CD4-positive, alpha-beta T cell treated with Interleukin-6 at 100 ng/mL for 8 hours (primary cell): Measurements from ENCODE around the gene CXCL5.
"Not testable (repeated sequence)": the region's sequence is repeated elsewhere in the genome, so short reads cannot be mapped to it uniquely, and the experiment has no call there.

Experiments used
- DNase-seq: peaks from one replicate; pipeline ENCODE4 v3.0.0-alpha.2; 2020; ENCODE audit warnings: mixed read lengths, low spot score

Gene CXCL5

DNA sequence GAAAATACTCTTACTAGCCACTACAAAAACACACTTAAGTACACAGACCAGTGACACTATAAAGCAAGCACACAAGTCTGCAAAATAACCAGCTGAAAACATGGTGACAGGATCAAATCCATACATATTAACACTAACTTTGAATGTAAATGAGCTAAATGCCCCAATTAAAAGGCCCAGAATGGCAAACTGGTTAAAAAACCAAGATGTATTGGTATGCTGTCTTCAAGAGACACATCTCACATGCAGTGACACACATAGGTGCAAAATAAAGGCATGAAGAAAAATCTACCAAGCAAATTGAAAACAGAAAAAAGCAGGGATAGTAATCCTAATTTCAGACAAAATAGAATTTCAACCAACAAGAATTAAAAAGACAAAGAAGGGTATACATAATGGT lies 27.5 kb downstream of the CXCL5 start:
- DNase-seq = no peak

DNA sequence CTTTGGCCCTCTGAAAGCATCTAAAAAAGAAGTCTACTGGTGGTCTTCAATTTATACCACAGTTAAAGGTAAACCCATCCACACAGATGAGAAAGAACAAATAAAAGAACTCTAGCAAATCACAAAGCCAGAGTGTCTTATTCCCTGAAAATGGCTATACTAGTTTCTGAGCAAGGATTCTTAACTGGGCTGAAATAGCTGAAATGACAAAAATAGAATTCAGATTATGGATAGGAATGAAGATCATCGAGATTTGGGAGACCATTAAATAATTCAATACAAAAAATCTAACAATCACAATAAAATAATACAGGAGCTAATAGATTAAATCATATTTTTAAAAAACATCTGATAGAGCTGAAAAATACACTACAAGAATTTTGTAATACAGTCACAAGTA lies 28.5 kb downstream of the CXCL5 start:
- no peak for DNase-seq

DNA sequence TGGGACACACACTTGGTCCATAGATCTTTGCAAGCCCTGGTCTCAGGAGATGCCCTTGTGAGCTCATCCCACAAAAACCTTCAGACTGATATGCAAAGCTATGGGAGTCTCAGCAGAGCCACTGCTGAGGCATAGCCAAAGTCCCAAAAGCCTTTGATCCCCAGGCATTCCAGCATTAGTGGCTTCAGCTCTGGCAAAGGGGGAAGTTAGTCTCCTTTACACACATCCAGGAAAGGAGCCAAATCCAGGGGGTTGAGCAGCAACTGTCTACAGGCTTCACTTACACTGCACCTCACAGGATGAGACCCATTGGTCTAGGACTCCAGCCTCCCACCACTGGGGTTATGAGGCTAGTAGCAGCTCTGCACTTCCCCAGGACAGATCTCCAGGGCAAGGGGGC lies 30.6 kb downstream of the CXCL5 start:
- no peak for DNase-seq

DNA sequence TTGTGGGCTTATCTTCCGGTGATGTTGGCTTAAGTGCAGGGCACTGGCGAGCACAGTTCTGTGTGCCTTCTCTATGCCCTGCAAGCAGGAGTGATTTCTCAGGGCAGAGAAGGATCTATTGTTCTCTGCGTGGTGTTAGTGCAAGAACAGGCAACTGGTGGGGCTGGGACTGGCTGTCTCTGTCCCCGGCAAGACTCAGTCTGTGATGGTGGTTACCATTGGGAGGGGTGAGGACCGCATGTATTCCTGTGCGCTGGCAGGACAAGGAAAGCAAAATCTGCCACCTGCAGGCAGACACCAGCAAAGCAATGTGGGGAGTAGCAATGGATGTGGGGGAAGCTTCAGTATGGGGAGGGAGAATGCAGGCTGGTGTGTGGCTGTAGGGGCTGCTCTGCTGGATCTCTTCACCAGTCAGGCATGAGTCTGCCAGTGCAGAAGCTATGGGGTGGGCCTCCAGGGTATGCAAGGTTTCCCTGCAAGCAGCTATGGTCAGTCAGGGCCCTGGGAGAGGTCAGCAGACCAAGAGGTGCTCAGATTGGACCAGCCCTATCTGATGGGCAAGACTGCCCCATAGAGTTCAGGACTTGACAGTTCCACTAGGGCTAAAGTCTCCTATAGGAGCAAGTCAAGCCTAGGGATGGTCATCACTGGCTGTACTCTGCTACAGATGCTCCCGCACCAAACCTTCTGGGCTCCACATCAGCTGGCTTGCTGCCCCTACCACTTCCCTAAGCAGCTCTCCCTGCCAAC lies 33.4 kb downstream of the CXCL5 start:
- DNase-seq = no peak

DNA sequence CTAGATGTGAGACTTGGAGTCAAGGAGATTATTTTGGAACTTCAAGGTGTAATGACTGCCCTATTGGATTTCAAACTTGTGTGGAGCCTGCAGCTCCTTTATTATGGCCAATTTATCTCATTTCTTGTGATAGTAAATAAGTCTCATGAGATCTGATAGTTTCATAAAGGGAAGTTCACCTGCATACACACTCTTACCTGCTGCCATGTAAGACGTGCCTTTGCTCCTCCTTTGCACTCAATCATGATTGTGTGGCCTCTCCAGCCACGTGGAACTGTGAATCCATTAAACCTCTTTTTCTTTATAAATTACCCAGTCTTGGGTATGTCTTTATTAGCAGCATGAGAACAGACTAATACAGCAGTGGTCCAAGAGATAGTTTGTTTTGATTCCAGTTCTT lies 35.8 kb downstream of the CXCL5 start:
- DNase-seq = no peak

DNA sequence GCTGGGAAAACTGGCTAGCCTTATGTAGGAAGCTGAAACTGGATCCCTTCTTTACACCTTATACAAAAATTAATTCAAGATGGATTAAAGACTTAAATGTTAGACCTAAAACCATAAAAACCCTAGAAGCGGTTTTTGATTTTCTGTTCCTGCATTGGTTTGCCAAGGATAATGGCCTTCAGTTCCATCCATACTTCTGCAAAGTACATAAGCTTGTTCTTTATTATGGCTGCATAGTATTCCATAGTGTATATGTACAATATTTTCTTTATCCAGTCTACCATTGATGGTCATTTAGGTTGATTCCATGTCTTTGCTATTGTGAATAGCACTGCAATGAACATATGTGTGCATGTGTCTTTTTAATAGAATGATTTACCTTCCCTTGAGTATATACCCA lies 39.4 kb downstream of the CXCL5 start:
- not testable (repeated sequence) for DNase-seq

DNA sequence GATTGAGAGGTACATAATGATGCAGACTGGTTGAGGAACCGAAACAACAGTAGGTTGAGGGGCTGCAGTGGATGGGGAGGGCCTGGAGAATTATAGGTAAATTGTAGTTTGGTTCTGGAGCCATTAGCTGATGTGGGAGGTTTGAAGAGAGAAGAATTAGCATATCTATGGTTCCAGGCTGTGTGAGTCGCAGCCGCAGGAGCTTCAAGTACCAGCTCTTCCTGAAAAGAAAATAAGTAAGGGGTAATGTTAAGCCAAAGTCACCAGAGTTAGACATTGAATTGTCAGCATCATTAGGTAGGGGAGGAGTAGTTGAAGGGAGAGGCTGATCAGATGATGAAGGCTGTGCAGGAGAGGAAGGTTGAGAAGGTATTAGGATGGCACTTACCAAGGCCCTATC lies 46.1 kb downstream of the CXCL5 start:
- DNase-seq = no peak

DNA sequence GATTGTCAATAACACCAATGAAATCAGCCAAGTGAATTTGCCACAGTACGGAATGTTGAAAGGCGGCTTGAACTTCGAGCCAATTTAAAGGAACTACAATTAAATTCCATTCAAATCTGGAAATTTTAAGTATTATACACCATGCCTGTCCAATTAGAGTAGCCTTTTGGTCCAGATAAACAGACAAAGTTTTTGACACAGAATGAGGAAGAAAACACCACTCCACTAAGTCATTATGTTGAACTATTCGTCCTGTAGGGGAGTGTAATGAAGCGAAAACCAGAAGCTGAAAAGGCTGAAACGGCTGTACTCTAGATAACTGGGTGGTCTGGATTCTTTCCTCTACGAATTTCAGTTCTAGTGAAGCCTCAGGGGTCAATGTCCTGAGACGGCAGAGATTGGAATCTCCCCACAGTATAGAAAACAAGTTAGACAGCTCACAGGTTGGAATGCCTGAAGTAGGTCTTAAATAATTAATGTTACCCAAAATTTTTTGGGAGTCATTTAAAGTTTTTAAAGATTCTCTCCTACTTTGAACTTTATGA lies 48.0 kb downstream of the CXCL5 start:
- not testable (repeated sequence) for DNase-seq

DNA sequence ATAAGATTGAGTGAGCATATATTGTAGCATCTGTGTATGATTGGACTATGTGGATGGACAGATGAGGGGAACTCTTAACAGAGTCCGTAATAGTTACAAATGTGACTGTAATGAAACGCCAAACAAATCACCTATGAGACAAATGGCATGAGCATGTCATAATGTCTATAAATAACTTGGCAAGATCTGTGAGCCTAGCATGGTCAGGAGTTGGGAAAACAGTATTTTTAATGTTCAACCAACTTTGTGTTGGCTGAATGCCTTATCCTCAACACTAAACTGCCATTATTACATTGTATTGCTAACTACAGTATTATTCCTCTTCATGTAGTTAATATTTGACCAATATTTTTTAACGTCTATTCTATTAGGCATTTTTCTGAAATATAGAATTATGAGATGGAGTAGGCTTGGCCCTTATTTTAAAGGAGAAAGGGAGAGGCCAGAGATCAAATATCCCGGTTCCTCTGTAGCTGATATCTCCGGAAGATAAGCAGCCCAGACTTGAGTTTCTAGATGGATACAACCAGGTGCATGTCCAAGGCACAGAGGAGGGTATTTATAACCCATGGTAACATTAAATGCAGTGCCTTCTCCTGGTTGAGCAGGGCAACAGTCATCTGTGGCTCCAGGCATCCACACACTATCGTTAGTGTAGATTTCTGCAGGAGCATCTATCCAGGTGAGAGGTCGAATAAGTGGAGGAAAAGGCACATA lies 49.3 kb downstream of the CXCL5 start:
- no peak for DNase-seq

DNA sequence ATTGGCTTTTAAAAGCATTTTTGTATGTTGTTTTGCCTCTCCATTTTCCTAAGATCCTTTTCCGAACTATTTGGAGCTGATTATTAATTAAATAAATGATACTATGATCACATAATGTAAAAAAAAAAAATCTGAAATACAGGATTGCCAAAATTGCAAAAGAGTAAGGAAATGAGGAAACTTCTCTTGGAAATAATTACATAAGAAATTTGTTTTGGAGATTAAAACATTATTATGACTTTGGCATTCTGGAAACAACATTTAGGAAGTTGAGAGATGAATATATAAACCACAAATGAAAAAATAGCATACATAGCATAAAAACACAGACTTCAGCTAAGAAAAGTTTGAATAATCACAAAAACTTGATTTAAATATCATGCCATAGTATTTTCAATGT lies 50.2 kb downstream of the CXCL5 start:
- DNase-seq = no peak

DNA sequence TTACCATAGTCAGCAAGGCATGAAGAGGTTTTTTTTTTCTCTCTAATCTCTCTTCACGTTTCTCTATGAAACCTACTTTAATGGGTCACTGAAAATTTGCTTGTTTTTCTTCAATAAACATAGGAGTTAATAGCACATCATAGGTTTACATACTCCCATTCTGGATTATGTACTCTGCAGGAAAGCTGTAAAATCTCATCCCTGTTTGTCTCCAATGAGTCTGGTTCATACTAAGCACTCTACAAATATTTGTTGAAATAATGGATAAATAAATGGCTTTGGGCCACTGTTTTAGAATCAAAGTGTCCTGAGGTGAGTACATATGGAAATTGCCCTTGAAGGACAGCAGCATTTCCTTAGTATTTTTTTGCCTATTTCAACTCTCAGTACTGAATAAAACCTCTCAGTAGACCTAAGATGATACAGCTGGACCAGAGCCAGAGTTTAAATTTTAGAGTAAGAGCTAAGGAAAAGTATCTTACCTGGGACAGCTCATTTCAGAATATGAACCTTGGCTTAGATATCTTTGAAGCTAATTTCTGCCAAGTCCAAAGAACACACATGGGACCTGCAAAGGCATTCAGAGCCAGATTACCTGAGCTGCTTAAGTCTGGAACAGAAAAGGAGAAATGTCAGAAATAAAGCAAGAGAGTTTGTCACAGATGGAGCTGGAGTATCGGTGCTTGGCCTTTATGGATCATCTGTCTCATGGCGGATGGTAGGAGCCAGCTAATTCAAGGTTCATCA lies 51.1 kb downstream of the CXCL5 start:
- no peak for DNase-seq

DNA sequence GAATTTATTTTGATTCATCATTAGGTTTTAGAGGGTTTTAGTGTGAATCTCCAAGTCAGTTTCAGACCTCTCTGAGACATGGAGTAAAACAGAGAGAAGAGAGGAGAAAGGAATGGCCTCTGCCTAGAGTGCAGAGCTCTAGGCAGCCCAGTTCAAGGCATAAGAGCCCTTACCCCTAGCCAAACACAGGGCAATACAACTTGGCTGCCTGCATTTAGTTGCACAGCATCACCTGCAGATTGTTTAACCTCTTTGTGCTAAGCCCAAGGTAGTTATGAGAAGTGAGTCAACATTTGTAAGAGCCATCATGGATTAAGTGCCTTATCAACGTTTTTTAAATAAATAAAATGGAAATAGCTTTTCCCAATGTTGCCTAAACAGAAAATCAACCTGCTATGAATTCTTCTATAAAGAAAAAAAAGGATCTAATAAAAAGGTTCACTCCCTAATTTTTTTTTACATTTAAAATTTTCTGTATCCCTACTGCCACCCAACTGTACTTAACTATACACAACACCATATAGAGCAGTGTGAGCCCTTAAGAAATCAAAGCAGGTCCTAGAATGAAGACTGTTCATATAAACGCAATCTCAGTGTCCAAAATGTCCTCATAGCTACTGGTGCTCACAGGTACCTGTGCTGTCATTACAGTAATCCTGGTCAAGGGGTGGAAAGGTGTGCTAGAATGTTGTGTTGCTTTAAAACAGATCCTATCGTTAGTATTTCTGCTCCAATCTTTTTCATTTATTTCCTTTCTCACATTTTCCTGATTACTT lies 52.6 kb downstream of the CXCL5 start:
- no peak for DNase-seq
